GM19023 (cell line): ENCODE data around the gene UPK3BL2.
"Not testable (repeated sequence)": the region's sequence is repeated elsewhere in the genome, so short reads cannot be mapped to it uniquely, and the experiment has no call there.

Source experiments
- ATAC-seq: cut with Tn5 transposase; IDR thresholded peaks from one replicate; pipeline ENCODE4 v1.9.1; 2021; ENCODE audit warnings: mild to moderate bottlenecking, moderate library complexity; ENCODE audit not compliant: unreplicated experiment

UPK3BL2 gene, protein sequence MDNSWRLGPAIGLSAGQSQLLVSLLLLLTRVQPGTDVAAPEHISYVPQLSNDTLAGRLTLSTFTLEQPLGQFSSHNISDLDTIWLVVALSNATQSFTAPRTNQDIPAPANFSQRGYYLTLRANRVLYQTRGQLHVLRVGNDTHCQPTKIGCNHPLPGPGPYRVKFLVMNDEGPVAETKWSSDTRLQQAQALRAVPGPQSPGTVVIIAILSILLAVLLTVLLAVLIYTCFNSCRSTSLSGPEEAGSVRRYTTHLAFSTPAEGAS

DNA sequence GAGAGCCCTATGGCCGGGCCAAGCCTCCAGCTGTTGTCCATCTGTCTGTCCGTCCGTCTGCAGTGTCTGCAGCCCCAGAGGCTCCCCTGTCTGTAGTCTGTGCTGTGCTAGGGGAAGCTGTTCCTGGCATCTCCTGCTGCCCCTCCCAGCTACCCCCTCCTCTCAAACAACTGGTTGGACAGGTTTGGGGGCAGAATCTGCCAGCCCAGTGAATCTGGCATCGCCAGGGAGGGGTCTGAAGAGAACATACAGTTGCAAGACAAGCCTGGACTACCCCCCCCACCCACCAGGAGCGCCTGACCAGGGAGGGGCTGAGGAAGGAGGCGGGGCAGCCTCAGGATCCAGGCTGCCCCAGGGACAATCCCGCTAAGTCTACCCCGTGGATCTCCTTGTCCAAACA, at the start of gene UPK3BL2:
Gene UPK3BL2, minus strand, starts transcription at position 101 of the 400 bp plus-strand sequence. Its CDS starts 60 bp downstream, at position 41.
- not testable (repeated sequence) for ATAC-seq

DNA sequence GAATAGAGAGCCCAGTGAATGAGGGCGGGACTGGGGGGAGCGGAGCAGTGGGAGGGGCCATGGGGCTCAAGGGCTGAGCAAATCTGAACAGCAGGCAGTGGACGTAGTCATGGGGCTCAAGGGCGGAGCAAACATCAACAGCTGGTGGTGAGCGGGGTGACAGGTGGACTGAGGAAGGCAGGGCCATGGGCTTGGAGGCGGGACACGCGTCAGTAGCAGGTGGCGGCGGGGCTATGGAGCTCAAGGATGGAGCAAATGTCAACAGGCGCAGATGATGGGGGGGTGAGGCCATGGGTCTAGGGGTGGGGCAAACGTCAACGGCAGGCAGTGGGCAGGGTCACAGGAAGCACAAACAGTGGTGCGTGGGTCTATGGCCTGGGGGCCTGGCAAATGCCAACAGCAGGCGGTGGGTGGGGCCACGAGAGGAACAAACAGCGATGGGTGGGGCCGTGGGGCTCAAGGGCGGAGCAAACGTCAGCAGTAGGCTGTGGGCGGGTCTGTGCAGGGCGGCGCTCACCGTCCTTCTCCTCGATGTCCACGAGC, 49.1 kb upstream of the UPK3BL2 start:
- peak; percentile 41 for ATAC-seq

DNA sequence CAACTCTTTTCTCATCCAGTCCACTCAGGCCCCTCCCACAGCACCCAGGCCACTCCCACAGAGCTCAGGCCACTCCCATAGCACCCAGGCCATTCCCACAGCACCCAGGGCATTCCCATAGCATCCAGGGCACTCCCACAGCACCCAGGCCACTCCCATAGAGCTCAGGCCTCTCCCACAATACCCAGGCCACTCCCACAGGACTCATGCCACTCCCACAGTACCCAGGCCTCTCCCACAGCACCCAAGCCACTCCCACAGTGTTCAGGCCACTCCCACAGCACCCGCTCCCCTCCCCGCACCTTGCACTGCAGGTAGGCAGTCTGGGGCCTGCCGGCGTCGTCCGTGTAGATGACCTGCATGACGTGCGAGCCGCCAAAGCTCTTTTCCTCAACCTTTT, 46.4 kb upstream of the UPK3BL2 start:
- peak; percentile 46 for ATAC-seq

DNA sequence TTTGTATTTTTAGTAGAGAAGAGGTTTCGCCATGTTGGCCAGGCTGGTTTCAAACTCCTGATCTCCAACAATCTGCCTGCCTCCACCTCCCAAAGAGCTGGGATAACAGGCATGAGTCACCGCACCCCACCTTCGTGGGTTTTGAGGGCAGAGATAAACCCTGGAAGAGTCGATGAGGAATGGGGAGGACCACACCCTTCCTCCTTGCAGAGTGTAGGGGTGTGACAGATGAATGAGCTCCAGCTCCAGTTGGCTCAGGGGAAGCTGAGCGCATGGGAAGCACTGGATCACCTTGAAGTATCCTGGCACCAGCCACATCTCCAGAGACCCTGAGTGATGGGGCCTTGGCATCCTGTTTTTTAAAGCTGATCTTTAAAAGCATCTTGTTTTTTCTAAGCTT, 40.0 kb upstream of the UPK3BL2 start:
- ATAC-seq: not testable (repeated sequence)

DNA sequence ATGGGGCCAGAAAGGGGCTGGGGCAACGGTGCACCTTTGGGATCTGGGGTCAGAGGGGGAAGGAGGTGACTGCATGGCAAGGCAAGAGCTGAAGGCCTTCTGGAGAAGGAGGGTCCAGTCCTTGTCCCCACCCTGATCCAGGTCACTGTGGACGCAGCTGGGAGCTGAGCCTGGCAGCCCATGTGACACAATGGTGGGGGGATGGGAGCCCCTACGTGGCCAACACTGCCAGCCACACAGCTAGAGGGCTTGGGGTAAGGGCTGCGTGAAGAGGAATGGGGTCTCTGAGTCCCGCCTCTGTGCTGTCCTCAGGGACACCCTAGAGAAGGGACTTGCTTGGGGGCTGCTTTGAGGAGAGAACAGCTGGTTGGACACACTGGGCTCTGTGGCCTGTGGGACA, 38.2 kb upstream of the UPK3BL2 start:
- not testable (repeated sequence) for ATAC-seq

DNA sequence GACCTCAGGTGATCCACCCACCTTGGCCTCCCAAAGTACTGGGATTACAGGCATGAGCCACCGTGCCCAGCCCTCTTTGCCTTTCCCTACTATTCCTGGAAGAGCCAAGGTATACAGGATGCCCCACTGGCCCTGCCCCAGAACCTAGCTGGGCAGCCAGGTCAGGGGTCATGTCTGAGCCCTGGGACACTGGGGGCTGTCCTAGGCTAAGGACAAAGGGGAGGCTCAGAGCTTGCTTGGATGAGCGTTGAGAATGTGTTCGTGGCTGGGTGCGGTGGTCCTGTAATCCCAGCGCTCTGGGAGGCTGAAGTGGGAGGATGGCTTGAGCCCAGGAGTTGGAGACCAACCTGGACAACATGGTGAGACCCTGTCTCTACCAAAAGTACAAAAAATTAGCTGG, 35.0 kb upstream of the UPK3BL2 start:
- ATAC-seq: not testable (repeated sequence)

DNA sequence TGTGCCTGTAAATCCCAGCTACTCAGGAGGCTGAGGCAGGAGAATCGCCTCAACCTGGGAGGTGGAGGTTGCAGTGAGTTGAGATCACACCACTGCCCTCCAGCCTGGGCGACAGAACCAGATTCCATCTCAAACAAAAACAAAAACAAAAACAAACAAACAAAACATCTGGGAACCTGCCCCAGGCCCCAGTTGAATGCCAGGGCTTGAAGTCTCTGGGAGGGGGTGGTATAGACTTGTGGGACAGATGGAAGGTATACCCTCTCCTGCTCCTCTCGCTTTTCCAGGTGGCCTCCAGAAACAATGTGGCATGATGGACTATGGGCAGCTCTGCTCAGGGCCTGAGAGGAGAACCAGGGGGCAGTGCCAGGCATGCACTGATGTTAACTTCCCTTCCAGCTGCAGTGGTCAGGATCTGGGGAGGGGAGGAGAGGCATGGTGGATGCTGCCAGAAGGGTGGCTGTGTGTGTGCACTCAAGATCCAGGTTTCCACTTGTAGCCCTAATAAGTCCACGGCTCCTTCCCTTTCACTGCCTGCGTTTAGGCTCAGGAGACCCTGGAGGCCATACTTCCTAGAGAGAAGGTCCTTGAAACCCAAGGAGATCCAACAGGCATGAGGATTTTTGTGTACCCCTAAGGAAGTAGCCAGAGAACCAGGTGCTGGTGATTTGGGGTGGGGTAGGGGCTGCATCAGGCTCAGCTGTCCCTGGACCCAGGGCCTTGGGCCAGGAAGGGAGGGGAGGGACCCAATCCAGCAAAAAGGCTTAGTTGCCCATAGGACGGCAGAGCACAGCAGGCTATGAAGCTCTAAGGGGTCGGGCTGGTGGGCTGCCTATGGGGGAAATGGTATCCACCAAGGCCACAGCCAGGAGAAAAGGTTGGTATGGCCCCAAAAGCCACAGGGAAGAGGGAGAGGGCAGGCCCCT, 34.1 kb upstream of the UPK3BL2 start:
- ATAC-seq: not testable (repeated sequence)

DNA sequence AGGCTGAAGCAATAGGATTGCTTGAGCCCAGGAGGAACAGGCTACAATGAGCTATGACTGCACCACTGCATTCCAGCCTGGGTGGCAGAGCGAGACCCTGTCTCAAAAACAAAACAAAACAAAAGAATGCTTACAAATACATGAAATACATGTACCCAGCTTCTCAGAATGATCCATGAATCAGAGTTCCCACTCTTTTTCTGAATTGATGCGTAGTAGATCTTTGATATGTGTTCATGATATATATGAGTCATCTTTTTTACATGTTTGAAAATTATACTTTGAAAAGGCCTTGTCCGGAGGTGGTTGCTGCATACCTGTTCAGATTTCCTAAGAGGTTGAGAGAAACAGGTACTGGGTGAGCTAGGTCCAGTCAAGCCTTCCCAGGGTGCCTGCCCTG, 32.9 kb upstream of the UPK3BL2 start:
- not testable (repeated sequence) for ATAC-seq

DNA sequence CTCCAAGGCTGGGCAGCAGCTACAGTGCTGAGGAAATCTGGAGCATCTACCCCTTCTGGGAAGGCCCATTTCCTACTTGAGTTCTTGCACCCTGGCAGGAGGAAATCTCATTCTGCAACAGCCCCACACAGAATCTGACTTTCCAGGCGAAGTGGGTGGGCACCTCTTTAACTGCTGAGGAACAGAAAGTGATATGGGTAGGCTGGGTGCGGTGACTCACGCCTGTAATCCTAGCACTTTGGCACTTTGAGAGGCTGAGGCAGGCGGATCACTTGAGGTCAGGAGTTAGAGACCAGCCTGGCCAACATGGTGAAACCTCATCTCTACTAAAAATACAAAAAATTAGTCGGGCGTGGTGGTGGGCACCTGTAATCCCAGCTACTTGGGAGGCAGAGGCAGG, 31.1 kb upstream of the UPK3BL2 start:
- not testable (repeated sequence) for ATAC-seq

DNA sequence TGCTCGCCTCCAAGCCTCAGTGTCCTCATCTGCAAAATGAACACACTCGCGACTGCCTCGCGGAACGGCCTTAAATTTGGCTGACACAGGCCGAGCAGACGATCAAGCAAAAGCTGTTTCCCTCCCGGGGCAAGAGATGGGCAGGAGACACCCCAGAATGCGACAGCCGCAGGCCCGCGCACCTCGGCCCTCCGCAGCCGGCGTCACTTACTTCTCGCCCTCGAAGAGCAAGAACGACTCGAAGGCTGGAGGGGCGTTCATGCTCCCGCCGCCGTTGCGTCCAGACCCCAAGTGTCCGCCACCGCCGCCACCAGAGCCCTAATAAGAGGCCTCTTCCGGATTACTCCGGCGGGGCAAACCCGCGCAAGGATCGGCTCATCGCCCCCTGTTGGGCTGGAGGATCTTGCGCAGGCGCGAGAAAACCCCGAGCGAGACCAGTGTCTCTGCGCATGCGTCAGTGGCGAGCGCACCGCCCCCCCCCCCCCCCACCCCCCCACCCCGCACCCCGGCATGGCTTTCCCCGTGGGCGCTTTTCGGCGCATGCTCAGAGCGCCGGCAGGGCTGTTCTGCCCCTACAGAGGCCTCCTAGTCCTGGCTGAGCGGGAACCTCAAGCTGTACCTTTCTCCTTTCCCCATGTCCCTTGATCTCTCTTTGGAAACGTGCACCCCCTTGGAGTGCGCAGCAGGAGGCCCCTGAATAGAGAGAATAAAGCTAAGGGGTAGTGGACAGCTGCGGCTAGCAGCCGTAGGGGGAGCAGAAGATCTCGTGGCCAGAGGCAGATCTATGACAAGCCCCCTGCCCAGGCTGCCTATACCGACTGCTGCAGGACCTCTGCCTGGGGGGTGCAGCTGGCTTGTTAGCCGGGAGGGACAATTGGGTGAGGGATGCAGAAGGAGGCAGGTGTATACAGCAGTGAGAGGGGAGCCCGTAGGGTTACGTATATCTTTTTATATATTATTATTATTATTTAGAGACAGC, 29.1 kb upstream of the UPK3BL2 start, which contains the start of gene POLR2J3:
Gene POLR2J3, minus strand, starts transcription at position 323 of the 979 bp plus-strand sequence. Its CDS starts 62 bp downstream, at position 261.
- ATAC-seq: peak; percentile 90

DNA sequence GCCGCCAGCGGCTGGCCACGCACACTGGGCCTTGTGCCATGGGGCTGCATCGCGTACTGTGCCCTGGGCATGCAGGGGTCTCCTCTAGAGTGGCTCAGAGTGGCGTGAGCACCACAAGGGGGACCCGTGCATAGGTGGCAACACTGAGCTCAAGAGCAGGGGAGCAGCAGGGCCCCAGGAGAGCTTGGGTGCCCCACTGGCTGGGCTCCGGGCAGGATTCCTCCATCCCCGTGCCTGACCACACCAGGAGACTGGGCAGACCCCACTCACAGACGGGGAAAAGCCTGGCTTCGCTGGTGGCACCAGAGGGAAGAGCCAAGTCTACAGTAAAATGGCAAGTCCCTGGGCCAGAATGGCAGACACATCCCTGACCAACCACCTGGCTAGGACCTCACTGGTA, 25.1 kb upstream of the UPK3BL2 start:
- not testable (repeated sequence) for ATAC-seq

DNA sequence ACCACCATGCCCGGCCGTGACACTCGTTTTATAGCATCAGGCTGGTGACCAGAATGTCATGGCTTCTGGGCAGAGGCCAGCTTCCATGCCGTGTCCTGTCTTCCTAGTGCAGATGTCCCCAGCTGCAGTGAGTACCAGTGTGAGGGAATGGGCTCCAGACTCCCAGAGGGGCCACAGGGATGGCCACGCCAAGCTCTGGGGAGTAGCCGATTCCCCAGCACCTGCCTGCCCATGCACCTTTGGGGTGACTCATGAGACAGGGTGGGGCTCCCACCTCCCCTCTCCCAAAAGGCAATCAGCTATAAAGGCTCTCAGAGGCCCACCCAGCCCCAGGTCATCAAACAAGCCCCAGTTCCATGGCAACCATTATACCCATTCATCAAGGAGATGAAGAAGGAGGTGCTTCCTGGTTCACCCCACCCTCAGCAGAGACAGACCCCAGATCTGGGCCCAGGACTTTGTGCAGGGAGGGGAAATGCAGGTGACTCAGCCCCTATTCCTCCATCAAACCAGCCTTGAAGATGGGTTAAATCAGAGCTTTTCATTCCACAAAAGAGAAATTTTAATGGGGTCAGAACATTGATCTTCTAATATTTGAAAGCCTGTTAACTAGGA, 7.4 kb upstream of the UPK3BL2 start, which contains the start of gene SPDYE2:
Gene SPDYE2, plus strand, starts transcription at position 419 of the 615 bp plus-strand sequence. CDS start 2,030 bp downstream, outside the sequence.
- ATAC-seq: not testable (repeated sequence)

DNA sequence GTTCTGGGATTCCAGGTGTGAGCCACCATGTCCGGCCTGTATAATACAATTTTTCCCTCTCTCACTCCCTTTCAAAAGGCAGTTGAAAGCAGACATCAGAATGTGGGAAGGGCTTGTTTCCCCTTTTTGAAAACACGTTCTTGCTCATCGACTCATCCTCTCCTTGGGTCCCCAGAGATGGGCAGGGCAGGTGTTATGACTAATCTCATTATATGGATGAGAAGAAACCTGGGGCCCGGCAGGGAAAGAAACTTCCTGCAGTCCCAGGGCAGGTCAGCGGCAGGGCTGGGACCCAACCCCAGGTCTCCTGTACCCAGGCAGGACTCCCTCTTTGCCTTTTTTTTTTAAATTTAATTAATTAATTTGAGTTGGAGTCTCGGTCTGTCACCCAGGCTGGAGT, 2.9 kb upstream of the UPK3BL2 start:
- ATAC-seq: peak; percentile 67

DNA sequence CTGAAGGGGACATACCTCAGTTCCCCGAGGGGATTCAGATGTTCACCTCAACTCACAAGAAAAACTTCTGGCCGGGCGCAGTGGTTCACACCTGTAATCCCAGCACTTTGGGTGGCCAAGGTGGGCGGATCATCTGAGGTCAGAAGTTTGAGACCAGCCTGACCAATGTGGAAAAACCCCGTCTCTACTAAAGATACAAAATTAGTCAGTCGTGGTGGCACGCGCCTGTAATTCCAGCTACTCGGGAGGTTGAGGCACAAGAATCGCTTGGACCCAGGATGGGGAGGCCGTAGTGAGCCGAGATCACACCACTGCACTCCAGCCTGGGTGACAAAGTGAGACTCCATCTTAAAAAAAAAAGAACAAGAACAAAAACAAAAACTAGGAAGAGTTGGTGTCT, 1.8 kb upstream of the UPK3BL2 start:
- not testable (repeated sequence) for ATAC-seq

DNA sequence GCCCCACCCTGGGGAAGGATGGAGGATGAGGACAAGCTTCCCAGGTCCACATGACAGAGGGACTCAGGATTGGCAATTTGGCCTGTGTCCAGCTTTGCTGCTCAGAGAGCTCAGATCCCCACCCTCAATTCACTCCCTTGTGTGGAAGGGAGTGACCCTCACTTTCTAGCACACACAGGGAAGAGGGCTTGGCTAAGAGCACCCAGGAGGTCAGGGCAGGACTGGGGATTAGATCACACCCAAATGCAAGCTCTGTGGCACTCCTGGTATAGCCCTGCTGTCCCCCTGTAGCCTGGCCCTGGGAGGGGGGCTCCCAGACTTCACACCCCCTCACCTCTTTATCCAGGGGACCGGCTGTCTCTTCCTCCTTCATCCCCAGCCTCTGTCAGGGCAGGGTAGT, 876 bp upstream of the UPK3BL2 start:
- not testable (repeated sequence) for ATAC-seq

DNA sequence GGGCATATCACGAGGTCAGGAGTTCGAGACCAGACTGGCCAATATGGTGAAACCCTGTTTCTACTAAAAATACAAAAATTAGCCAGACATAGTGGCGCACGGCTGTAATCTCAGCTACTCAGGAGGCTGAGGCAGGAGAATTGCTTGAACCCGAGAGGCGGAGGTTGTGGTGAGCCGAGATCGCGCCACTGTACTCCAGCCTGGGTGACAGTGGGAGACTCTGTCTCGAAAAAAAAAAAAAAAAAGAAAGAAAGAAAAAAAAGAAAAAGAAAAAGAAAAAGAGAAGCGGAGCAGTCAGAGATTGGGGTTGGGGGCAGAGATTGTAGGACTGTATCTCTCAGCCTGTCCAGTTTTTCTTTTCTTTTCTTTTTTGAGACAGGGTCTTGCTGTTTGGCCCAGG, 725 bp downstream of the UPK3BL2 start:
- not testable (repeated sequence) for ATAC-seq

DNA sequence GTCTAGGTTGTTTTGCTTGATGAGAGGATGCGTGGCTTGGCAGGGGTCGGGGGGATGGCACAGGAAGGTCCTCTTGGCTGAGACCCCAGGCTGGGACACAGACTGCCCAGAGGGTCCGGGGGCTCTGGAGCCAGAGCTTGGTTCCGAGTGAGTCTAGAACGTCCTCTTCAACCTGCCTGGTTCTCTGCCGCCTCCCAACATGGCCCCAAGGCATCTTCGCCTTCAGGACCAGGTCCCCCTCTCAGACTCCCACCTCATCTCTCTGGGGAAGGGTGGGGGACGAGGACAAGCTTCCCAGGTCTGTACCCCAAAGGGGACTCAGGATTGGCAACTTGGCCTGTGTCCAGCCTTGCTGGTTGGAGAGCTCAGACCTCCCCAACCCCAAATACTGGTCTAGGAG, 1.4 kb downstream of the UPK3BL2 start:
- ATAC-seq: not testable (repeated sequence)

DNA sequence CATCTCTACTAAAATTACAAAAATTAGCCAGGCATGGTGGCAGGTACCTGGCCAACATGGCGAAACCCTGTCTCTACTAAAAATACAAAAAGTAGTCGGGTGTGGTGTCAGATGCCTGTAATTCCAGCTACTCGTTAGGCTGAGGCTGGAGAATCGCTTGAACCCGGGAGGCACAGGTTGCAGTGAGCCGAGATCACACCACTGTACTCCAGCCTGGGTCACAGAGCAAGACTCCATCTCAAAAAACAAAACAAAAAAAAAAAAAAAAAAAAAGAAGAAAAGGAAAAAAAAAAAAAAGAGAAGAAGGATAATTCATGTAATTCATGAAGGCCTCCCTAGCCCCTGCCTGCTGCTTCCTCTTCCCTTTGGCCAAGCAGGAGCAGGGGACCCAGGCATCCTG, 2.9 kb downstream of the UPK3BL2 start:
- not testable (repeated sequence) for ATAC-seq

DNA sequence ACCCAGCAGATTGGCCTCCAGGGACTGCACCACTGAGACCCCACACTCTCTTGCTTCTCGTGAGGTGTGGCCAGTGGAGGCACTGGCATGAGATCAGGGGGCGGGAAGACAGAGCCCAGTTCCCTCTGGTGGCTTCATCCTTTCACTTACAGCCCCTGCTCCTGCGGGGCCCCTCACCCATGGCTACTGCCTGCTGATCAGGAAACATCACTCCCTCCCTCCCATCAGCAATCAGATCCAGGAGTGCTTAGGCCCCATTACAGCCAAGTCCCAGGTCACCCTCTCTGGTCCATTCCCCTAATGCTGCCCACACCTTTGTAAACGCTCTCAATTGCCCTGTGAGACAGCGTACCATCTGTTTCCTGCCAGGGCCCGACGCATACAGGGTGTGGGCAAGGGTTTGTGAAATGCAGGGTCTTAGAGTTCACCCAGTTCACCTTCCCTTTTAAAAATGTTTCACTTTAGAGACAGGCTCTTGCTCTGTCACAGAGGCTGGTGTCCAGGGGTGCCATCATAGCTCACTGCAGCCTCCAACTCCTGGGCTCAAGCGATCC, 8.4 kb downstream of the UPK3BL2 start:
- not testable (repeated sequence) for ATAC-seq
